ENCODE data around the gene ERBIN.
"Not testable (repeated sequence)": the region's sequence is repeated elsewhere in the genome, so short reads cannot be mapped to it uniquely, and the experiment has no call there.

DNA sequence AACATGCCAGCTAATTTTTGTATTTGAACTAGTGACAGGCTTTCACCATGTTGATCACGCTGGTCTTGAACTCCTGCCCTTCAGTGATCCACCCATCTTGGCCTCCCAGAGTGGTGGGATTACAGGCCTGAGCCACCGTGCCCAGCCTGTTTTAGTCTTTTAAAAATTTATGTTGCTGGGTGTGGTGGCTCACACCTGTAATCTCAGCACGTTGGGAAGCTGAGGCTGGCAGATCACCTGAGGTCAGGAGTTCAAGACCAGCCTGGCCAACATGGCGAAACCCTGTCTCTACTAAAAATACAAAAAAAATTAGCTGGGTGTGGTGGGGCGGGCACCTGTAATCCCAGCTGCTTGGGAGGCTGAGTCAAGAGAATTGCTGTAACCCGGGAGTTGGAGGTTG lies 10.7 kb upstream of the ERBIN start:
- not testable (repeated sequence) for TF ChIP-seq SIN3A (IDR thresholded peaks at IDR 0.05; ENCODE audit: borderline replicate concordance, insufficient read depth, low read depth, low read length); TCF7L2 (IDR thresholded peaks at IDR 0.05; ENCODE audit: low read depth, low read length)
- TF ChIP-seq, protein P1, sequence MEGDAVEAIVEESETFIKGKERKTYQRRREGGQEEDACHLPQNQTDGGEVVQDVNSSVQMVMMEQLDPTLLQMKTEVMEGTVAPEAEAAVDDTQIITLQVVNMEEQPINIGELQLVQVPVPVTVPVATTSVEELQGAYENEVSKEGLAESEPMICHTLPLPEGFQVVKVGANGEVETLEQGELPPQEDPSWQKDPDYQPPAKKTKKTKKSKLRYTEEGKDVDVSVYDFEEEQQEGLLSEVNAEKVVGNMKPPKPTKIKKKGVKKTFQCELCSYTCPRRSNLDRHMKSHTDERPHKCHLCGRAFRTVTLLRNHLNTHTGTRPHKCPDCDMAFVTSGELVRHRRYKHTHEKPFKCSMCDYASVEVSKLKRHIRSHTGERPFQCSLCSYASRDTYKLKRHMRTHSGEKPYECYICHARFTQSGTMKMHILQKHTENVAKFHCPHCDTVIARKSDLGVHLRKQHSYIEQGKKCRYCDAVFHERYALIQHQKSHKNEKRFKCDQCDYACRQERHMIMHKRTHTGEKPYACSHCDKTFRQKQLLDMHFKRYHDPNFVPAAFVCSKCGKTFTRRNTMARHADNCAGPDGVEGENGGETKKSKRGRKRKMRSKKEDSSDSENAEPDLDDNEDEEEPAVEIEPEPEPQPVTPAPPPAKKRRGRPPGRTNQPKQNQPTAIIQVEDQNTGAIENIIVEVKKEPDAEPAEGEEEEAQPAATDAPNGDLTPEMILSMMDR (IDR thresholded peaks at IDR 0.05): not testable (repeated sequence)
- TF ChIP-seq, protein P2, sequence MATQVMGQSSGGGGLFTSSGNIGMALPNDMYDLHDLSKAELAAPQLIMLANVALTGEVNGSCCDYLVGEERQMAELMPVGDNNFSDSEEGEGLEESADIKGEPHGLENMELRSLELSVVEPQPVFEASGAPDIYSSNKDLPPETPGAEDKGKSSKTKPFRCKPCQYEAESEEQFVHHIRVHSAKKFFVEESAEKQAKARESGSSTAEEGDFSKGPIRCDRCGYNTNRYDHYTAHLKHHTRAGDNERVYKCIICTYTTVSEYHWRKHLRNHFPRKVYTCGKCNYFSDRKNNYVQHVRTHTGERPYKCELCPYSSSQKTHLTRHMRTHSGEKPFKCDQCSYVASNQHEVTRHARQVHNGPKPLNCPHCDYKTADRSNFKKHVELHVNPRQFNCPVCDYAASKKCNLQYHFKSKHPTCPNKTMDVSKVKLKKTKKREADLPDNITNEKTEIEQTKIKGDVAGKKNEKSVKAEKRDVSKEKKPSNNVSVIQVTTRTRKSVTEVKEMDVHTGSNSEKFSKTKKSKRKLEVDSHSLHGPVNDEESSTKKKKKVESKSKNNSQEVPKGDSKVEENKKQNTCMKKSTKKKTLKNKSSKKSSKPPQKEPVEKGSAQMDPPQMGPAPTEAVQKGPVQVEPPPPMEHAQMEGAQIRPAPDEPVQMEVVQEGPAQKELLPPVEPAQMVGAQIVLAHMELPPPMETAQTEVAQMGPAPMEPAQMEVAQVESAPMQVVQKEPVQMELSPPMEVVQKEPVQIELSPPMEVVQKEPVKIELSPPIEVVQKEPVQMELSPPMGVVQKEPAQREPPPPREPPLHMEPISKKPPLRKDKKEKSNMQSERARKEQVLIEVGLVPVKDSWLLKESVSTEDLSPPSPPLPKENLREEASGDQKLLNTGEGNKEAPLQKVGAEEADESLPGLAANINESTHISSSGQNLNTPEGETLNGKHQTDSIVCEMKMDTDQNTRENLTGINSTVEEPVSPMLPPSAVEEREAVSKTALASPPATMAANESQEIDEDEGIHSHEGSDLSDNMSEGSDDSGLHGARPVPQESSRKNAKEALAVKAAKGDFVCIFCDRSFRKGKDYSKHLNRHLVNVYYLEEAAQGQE (IDR thresholded peaks at IDR 0.05; ENCODE audit: insufficient read depth in 1 of 2, low read depth in 2 of 2, low read length in 1 of 2): not testable (repeated sequence)
